Left ventricle myocardium superior (tissue), 1 donor: ENCODE data around the gene MROH7. TPM values are rescaled to one million over a fixed set of nuclear protein-coding genes. Genes with fewer than 3 reads are reported as not detected.

ENCODE experiments used
- ATAC-seq: fragments of 200-7000 bp; cut with Tn5 transposase; one replicate; pipeline ENCODE4 v1.9.1; 2020; ENCODE audit warnings: mild to moderate bottlenecking, moderate library complexity
- DNase-seq: peaks from one replicate; pipeline ENCODE4 v3.0.0-alpha.2; 2020
- intact Hi-C: fragments of 100-400 bp; cut with micrococcal nuclease; formaldehyde crosslinking; loops from one replicate; pipeline ENCODE4 v1.11.0; 2022
- total RNA-seq: library from RNA; stranded (reverse); fragmentation: NEBNext Ultra II Directional; extraction: Animal tissue kit (Norgen Biotek cat#: 25700); gene quantifications from one replicate; pipeline ENCODE4 v1.2.1, GENCODE V29; 2021
- donor health status: DM: no; HTN: yes; CAD: no; lungs with severe emphysema.

MROH7 gene
- total RNA-seq, 1 donor from 2014 or later: 7.0 TPM

- DNase-seq: peak; percentile 66
- intact Hi-C loops: no loop called here
- ATAC-seq: peak; percentile 92
Observed at GRCh38 chr1:54645806-54646676, 4.5 kb downstream of the MROH7 start.

GRCh38 chr1:54649130-54649898 is 7.7 kb downstream of the MROH7 start:
- ATAC-seq (no peak), DNase-seq (no peak)
- intact Hi-C loops: no loop called here

- DNase-seq: no peak
- intact Hi-C loops: no loop called here
- no peak for ATAC-seq
Observed at GRCh38 chr1:54649921-54650320, 8.3 kb downstream of the MROH7 start.

GRCh38 chr1:54650417-54650816 is 8.8 kb downstream of the MROH7 start:
- intact Hi-C loops: no loop called here
- DNase-seq (no peak), ATAC-seq (no peak)

- ATAC-seq: no peak
- intact Hi-C loops: no loop called here
- no peak for DNase-seq
Observed at GRCh38 chr1:54651608-54652007, 10.0 kb downstream of the MROH7 start.

- ATAC-seq: peak; percentile 11
- intact Hi-C loops: no loop called here
Observed at GRCh38 chr1:54652168-54652567, 10.6 kb downstream of the MROH7 start.

GRCh38 chr1:54653036-54653435 is 11.4 kb downstream of the MROH7 start:
- intact Hi-C loops: no loop called here
- ATAC-seq (no peak), DNase-seq (no peak)

More at GRCh38 chr1:54652168-54652567, 10.6 kb downstream of the MROH7 start:
- DNase-seq: no peak

GRCh38 chr1:54658164-54658913 is 16.8 kb downstream of the MROH7 start:
- intact Hi-C loops: no loop called here
- DNase-seq: no peak
- ATAC-seq: no peak

- ATAC-seq: no peak
- intact Hi-C loops: no loop called here
- no peak for DNase-seq
Observed at GRCh38 chr1:54663725-54664124, 22.1 kb downstream of the MROH7 start.

- intact Hi-C loops: no loop called here
- DNase-seq (no peak), ATAC-seq (peak; percentile 64)
Observed at GRCh38 chr1:54664364-54664763, 22.8 kb downstream of the MROH7 start.

GRCh38 chr1:54665852-54666251 is 24.3 kb downstream of the MROH7 start:
- DNase-seq: no peak
- intact Hi-C loops: no loop called here
- no peak for ATAC-seq

- no peak for ATAC-seq
- intact Hi-C loops: no loop called here
- no peak for DNase-seq
Observed at GRCh38 chr1:54666333-54666732, 24.7 kb downstream of the MROH7 start.

GRCh38 chr1:54667797-54668196 is 26.2 kb downstream of the MROH7 start:
- no peak for ATAC-seq
- no peak for DNase-seq
- intact Hi-C loops: no loop called here

- ATAC-seq (no peak), DNase-seq (no peak)
- intact Hi-C loops: no loop called here
Observed at GRCh38 chr1:54668567-54668966, 27.0 kb downstream of the MROH7 start.

GRCh38 chr1:54671985-54672608 is 30.5 kb downstream of the MROH7 start:
- intact Hi-C loops: no loop called here
- ATAC-seq (peak; percentile 40), DNase-seq (no peak)

- ATAC-seq (no peak), DNase-seq (no peak)
- intact Hi-C loops: no loop called here
Observed at GRCh38 chr1:54678776-54679643, 37.4 kb downstream of the MROH7 start.

- DNase-seq (no peak), ATAC-seq (no peak)
- intact Hi-C loops: no loop called here
Observed at GRCh38 chr1:54679706-54680105, 38.1 kb downstream of the MROH7 start.

- DNase-seq (no peak), ATAC-seq (no peak)
- intact Hi-C loops: no loop called here
Observed at GRCh38 chr1:54680387-54680786, 38.8 kb downstream of the MROH7 start.
